ENCODE measurements around the gene TMEM263. TPM values are rescaled to one million over a fixed set of nuclear protein-coding genes. Genes with fewer than 3 reads are reported as not detected.

Gene TMEM263
- total RNA-seq = 93.0 and 117 TPM in 2 replicates

DNA sequence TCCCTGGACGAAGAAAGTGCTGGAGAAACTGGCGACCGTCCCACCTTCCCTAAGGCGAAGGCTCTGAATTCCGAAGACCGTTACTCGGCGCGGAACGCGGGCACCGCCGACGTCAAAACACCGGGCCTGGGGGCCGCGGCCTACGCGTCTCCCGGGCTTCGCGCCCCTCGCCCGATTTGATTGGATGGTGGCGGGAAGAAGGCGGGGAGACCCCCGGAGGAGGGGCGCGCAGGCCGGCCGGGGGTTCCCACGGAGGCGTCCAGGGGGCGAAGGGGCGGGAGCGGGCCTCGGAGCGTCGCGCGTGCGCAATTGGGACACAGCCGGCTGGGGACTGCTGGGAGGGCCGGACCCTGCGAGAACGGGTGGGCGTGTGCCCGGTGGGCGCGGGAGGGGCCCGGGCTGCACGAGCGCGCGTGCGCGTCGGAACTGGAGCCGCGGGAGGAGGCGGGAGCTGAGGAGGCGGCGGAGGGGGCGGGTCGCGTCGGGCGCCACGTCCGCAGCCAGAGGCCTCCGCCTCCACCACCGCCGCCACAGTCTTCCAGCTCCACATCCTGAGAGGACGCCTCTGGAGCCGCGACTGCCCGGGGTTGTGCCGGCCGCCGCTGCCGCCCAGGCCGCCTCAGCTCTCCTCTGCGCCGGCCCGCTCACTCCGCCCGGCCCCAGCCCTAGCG lies at the start of gene TMEM263:
Gene TMEM263, plus strand, starts transcription at position 531 of the 671 bp plus-strand sequence. CDS start 11,210 bp downstream, outside the sequence.

DNA sequence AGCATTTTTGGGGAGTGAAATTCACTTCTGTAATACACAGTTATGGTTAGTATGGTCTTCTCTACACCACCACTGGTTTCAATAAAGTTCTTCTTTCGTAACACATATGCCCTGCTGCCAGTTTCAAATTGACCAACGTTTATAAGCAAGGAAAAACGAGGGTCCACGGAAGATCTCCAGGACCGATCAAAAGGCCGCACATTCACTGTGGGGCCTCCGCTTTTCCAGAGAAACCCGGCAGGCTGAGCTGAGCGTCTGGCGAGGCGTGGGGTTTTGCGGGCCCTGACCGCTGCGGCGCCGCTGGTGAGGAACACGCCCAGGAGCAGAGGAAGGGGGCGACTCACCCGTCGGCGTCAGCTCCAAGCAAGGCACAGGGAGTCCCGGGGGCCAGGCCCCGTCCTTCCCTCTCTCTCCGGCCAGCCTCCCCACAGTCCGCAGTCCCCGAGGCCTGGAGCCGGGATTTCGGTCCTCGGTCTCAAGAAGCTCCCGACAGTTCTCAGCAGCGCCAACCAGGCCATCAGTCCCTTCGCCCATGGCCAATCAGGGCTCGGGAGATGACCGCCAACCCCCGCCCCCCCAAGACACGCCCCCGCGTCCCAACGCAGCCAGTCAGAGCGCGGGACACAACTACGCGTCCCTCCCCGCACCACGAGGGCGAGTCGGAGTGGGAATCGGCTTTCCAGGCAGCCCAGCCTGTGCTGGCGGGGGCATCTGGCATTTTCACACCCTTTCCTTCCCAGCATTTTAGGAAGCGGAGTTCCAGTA lies 31.1 kb downstream of the TMEM263 start, which contains the start of gene MTERF2:
Gene MTERF2, minus strand, starts transcription at position 522 of the 765 bp plus-strand sequence. CDS start 8,432 bp downstream, outside the sequence.

Other genes with a start within 250 kb of the TMEM263 start
- 14.5 and 15.1 TPM in 2 replicates for gene RIC8B, start 181.2 kb upstream of the TMEM263 start, total RNA-seq
- gene MTERF2, start 31.2 kb downstream of the TMEM263 start, total RNA-seq = 5.6 and 5.8 TPM in 2 replicates
- gene CRY1, start 137.6 kb downstream of the TMEM263 start, total RNA-seq = 15.8 and 16.5 TPM in 2 replicates

All from uterine smooth muscle cell (primary cell).